HG02759 (cell line): ENCODE results near the gene MFSD2B.
"Not testable (repeated sequence)": the region's sequence is repeated elsewhere in the genome, so short reads cannot be mapped to it uniquely, and the experiment has no call there.

Experiments
- ATAC-seq: cut with Tn5 transposase; IDR thresholded peaks from one replicate; pipeline ENCODE4 v1.9.1; 2021; ENCODE audit warnings: mild to moderate bottlenecking, moderate library complexity; ENCODE audit not compliant: unreplicated experiment

The MFSD2B gene, protein sequence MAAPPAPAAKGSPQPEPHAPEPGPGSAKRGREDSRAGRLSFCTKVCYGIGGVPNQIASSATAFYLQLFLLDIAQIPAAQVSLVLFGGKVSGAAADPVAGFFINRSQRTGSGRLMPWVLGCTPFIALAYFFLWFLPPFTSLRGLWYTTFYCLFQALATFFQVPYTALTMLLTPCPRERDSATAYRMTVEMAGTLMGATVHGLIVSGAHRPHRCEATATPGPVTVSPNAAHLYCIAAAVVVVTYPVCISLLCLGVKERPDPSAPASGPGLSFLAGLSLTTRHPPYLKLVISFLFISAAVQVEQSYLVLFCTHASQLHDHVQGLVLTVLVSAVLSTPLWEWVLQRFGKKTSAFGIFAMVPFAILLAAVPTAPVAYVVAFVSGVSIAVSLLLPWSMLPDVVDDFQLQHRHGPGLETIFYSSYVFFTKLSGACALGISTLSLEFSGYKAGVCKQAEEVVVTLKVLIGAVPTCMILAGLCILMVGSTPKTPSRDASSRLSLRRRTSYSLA

DNA sequence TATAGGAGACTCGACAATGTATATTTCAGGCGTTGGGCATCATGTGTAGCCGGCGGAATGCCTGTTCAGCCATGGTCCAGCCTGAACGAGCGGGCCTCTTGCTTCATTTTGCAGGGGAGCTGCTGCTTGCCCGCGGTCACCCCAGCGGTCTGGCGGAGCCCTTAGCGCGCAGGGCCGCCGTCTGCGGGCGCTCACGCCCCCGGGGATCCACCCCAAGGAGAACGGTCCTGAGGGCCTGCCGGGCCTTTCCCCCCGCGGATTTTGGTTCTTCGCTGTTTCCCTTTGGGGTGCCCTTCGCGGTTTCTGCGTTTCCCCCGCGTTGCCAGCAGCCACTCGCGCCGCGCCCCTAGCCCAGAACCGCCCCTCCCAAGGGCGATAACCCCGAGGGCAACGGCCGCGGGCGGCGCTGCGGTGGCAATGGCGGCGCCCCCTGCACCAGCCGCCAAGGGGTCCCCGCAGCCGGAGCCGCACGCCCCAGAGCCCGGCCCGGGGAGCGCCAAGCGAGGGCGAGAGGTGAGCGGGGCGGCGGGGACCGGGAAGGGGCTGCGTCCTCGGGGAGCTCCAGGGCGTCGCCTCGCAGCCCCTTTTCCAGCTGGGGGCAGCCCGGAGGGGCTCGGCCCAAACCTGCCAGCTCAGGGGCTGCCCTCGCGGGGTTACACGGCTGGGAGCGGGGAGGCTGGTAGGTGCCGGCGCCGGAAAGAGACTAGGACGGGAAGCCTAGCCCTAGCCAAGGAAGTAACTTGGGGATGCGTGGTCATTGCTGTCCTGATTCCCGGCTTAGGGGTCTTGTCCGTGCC, at the start of gene MFSD2B:
Gene MFSD2B, plus strand, starts transcription at position 406 of the 797 bp plus-strand sequence. Its CDS starts 12 bp downstream, at position 418.
- no peak for ATAC-seq

DNA sequence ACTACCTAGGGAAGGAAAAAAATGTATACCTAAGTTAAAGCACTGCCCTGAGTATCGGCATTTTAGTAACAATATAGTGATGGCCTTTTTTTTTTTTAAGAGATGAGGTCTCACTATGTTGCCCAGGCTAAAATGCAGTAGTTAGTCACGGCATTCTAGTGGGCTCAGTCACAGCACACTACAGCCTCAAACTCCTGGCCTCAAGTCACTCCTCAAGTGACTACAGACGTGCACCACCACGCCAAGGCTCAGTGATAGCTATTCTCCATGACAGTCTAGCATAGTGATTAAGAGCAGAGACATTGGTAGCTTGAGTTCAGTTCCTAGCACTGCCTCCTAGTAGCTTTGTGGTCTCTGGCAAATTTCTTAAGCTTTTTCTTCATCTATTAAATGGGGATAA, 42.0 kb upstream of the MFSD2B start:
- ATAC-seq: no peak

DNA sequence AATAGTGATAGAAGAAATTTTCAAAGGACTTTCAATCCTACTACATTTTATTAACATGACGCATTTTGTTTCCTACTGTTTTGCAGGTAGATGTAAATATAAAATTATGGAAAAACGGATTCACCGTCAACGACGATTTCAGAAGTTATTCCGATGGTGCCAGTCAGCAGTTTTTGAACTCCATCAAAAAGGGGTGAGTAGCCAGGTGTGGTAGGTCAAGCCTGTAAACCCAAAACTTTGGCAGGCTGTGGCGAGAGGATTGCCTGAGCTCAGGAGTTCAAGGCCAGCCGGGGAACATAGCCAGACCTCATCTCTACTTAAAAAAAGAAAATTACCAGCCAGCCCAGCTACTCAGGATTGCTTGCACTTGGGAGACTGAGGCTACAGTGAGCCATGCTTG, 33.0 kb upstream of the MFSD2B start:
- ATAC-seq: no peak

DNA sequence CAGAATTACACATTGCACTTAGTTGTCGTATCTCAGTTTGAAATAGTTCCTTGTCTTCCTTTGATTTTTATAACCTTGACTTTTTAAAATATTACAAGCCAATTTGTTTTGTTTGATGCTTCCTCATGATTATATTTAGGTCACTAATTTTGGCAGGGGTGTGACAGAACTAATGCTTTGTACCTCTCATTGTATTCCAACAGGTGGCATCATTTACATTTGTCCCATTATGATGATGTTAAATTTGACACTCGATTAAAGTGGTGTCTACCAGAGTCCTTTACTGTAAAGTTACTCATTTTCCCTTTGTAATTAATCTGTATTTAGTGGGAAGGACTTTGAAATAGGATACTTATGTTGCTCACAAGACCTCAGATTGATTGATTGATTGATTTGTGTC, 21.5 kb upstream of the MFSD2B start:
- no peak for ATAC-seq

DNA sequence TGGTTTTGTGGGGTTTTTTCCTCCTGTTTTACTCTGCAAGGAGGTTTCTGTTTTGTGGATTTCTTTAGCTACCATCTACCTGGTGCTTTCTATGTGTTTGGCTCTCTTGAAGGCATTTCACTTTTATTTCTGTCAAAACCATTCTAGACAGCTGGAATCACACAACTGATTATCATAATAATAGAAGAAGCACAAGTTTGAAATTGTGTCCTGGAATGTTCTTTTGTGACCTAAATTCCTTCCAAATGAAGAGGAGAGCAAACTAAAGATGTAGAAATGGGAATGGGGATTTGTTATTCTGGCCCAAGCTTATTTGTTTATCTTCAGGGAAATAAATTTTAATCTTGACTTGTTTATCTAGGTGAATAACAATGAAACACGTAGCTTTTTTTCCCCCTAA, 17.0 kb upstream of the MFSD2B start:
- ATAC-seq: no peak

DNA sequence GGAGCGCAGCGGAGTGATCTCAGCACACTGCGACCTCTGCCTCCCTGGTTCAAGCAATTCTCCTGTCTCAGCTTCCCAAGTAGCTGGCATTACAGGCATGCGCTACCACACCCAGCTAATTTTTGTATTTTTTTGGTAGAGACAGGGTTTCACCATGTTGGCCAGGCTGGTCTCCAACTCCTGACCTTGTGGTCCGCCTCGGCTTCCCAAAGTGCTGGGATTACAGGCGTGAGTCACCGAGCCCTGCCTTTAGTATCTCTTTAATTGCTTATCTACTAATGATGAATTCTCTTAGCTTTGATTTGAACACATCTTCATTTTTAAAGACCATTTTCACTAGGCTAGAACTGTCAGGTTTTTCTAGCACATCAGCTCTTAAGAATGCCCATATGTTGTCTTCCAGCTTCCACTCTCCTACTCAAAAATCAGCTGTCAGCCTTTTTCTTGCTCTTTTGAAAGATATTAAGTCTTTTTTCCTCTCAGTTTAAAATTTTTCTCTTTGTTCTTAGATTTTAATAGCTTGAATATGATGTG, 16.1 kb upstream of the MFSD2B start:
- ATAC-seq: no peak

DNA sequence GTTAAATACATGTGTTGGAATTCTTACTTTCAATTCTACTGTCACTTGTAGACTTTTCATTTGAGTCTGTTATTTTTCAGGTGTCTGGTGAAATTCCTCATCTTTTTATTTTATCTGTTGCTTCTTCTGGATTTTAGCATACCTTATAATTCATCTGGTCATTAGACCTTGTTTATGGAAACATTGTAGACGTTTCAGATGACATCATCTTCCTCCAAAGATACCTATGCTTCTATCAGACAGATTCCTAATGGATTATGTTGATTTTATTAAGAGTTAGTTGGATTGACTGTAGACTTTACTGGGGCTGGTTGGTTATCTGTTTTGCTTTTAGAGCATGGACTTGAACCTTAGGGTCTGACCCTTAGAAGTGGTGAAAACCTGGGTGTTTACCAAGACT, 15.3 kb upstream of the MFSD2B start:
- ATAC-seq: no peak

DNA sequence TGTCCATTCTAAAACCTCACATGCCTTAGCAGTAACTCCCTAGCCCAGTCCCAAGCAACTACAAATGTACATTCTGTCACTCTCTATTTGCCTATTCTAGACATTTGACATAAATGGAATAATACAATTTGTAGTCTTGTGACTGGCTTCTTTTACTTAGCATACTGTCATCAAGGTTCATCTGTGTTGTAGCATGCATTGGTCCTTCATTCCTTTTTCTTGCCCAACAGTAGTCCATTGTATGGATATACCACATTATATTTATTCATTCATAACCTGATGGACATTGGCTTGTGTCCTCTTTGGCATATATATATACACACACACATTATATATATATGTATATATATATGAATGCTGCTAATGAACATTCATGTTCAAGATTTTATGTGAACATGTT, 2.2 kb upstream of the MFSD2B start:
- ATAC-seq: no peak

DNA sequence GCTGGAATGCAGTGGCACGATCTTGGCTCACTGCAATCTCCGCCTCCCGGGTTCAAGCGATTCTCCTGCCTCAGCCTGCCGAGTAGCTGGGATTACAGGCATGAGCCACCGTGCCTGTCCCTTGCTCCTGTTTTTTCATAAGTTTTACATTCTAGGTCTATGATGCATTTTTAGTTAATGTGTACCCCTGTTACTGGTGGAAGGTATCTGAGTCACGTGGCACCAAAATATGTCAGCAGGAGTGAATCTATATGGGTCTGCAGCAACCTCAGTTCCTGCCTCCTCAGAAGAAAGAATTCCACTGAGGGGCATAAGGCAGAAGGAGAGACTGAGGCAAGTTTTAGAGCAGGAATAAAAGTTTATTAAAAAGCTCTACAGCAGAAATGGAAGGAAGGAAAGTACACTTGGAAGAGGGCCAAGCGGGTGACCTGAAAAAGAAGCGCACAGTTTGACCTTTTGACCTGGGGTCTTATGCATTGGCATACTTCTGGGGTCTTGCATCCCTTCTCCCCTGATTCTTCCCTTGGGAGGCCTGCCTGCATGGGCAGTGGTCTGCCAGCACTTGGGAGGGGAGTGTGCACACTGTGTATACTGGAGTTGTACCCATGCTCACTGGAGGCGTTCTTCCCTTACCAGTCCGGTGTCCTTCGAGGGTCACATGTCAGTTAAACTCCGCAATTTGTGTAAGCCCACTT, 1.1 kb upstream of the MFSD2B start:
- no peak for ATAC-seq

DNA sequence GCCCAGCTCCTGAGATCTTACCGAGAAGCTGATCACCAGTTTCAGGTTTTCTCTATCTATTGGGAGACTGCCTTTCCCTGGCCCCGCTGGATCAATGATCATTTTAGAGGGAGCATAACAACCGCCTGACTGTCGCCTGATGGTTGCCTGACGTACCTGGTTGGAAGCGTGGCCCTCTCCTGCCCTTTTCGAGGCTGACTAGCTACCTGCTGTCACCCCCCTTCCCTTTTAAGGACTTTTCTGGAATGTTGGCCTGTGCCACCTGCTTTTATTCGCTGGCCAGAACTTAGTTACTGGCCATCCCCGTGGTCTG, 562 bp upstream of the MFSD2B start:
- ATAC-seq: no peak

DNA sequence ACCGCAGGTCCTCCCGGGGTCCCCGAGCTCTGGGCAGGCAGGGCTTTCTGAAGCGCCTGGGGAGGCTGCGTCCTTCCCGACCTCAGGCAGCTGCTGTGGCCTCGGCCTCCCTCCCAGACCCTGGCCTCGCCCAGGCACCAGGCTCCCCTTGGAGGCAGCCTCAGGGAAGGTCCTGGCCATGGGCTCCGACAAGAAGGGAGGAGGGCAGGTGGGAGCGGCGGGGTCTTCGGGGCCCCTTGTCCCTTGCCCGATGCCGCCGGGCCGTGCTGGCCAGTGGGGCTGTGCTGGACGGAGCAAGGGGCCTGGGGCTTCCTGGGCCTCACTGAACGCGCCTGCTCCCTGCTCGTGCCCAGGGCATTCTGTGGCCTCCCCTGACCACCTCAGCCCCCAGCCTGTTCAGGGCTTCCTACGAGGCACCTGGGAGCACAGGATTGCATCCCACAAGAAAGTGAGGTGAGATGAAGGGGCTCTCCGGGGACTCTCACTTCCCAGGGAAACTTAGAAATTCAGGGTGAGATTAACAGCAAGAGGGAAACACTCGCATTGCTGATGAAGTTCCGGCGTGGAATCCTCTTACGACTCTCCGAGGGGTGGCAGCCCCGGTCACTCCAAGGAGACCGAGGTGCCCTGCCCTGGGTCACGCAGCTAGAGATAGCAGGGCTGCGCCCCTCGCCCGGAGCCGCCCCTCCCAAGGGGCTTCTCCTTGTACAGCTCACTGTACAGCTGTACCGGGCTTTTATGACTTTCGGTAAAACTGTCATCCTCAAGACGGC, 778 bp downstream of the MFSD2B start:
- ATAC-seq: no peak

DNA sequence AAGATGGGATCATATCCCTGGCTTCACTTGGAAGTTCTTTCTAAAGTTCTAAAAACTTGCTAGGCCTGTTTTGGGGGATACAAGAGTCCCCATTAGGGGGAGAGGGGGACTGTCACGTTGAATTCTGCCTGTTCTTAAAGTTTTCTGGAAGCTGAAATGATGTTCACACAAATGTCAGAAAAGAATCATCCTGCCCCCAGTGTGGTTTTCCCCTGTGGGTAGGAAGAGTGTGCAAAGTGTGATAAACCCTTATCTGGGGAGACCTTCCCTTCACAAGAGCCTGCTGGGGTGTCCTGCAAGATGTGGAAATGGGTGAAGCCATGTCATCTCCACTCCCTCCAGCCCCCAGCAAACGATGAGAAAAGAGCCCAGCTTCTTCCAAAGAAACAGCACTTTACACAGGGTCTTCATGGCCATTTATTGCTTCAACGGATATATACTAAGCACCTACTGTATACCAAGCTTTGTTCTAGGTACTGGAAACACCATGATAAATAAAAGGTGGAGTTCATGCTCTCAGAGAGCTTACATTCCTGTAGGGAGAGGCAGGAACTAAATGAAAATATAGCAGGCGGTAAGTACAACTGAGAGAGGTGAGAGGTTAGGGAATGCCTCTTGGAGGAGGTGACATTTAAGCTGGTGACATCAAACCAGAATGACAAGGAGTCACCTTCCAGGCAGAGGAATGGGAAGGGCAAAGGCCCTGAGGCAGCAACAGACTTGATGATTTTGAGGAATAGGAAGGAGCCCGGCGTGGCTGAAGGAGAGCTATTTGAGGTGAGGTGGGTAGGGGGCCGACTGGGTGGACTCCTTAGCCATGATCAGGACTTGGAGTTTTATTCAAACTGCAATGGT, 1.6 kb downstream of the MFSD2B start:
- no peak for ATAC-seq

DNA sequence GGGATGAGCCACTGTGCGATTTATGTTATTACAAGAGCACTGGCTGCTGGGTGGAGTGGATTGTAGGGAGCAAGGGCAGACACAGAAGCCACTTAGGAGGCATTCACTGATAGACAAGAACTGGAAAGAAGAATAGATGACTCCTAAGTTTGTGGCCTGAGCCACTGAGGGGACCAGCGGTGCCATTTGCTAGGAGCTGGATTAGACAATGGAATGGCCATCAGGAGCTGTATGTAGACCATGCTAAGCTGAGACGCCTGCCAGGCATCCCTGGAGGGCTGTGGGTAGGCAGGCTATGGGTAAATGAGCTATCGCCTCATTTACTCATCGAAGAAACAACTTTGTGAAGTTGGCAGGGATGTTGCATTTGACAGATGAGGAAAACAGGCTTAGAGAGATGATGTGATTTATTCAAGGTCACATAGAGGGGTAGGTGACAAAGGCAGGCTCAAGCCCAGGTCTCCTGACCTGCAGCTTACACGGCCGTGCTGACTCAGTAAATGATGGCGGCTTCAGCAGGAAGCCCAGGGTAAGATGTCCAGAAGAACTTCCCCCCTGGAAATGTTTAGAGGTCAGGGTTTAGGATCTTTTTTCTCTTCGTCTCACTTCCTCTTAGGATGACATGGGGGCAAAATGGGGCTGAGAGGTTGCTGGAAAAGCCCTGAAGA, 2.8 kb downstream of the MFSD2B start:
- no peak for ATAC-seq

DNA sequence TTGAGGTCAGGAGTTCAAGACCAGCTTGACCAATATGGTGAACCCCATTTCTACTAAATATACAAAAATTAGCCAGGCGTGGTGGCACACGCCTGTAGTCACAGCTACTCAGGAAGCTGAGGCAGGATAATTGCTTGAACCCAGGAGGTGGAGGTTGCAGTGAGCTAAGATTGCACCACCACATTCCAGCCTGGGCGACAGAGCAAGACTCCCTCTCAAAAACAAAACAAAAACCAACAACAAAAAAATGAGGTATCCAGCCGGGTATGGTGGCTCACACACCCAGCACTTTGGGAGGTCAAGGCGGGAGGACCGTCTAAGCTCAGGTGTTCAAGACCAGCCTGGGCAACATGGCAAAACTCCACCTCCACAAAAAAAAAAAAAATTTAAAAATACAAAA, 5.0 kb downstream of the MFSD2B start:
- ATAC-seq: not testable (repeated sequence)

DNA sequence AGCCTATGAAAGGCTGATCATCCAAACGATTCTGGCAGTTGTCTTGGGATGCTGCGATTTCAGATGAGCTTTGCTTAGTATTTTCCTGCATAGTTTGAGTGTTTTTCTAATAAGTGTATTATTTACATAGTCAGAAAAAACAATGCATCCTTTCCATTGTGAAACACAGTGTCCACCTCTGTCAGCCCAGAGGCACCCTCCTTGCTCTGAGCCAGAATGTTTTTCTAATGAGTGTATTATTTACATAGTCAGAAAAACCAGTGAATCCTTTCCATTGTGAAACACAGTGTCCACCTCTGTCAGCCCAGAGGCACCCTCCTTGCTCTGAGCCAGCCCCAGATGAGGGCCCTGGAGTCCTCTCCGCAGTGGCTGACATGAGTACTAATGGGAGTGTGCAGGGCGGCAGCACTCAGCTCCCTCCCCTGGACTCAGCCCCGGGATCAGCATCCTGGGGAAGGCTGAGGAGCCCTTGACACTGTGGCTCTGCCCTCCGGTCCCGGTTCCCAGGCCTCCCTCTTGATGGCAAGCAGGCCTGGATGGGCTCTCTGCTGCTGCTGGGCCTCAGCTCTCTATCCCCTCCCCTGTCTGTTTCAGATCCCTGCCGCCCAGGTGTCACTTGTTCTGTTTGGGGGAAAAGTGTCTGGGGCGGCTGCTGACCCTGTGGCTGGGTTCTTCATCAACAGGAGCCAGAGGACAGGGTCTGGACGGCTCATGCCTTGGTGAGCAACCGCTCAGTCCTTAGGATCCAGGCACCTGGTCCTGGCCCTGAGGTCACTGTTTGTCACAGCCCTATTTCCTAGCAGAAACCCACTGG, 5.9 kb downstream of the MFSD2B start:
- no peak for ATAC-seq

DNA sequence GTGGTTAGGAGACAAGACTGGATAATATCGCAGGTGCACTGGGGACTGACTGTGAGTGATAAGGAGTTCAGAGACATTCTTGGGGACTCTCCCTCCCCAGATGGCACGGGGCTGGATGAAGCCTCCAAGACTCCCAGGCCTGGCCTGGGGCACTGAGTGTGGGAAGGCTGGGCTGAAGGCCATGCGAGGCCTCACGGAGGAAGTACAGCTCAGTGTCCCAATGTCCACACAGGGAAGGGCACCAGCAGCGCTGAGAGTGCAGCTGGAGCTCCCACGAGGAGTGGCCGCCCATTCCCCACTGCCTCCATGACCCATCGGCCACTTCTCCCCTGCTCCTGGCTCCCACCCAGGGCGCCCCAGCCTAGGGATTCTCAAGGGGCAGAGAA, 6.5 kb downstream of the MFSD2B start:
- no peak for ATAC-seq

DNA sequence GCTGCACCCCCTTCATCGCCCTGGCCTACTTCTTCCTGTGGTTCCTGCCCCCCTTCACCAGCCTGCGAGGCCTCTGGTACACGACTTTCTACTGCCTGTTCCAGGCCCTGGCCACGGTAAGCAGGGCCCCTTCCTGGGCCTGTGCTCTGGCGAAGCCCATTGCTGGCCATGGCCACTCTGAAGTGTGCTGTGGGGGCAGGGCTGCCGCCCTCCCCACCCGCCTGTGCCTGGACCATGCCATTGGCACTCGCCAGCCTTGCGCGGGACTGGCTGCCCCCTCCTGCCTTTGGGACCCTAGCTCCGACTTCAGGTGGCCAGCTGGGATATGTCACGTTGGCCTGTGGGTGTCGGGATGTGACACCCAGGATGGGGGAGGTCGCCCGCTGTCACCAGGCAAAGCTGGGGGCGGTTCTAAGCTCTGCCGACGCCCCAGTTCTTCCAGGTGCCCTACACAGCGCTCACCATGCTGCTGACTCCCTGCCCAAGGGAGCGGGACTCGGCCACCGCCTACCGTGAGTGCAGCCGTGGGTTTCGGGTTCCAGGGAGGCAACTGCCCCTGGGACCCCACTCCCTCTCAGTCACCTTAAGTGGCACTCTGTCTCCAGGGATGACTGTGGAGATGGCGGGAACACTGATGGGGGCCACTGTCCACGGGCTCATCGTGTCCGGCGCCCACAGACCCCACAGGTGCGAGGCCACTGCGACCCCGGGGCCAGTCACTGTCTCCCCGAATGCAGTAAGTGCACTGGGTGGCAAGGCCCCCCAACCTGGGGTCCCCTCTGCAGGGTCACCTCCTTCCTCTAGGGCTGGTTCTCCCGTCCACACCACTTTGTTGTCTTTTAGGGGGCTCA, 7.2 kb downstream of the MFSD2B start:
- no peak for ATAC-seq
